Nephron (organoid): ENCODE data around the gene SMCO2.
A peak's percentile ranks its signal among the peaks of the same experiment; 100 is the strongest.

Experiments
- H3K27ac Mint-ChIP-seq, 3 experiments: 2 replicates each; pipeline ENCODE4 v1.8.0; 2020; ENCODE audit warnings: mixed read lengths in 3 of 3, mild to moderate bottlenecking in 2 of 3, moderate library complexity in 1 of 3
- H3K27me3 Mint-ChIP-seq: 2 replicates; pipeline ENCODE4 v1.8.0; 2021; ENCODE audit warnings: low read depth, mild to moderate bottlenecking, moderate library complexity, mixed read lengths
- H3K36me3 Mint-ChIP-seq: 2 replicates; pipeline ENCODE4 v1.8.0; 2020; ENCODE audit warnings: low read depth, mixed read lengths
- H3K4me1 Mint-ChIP-seq: 2 replicates; pipeline ENCODE4 v1.8.0; 2020; ENCODE audit warnings: mixed read lengths
- H3K4me3 Mint-ChIP-seq, 3 experiments: 2 replicates each; pipeline ENCODE4 v1.8.0; 2020; ENCODE audit warnings: mild to moderate bottlenecking in 3 of 3, mixed read lengths in 3 of 3, moderate library complexity in 2 of 3
- H3K9me3 Mint-ChIP-seq: 2 replicates; pipeline ENCODE4 v1.8.0; 2020; ENCODE audit warnings: mixed read lengths
- CTCF ChIP-seq, 3 experiments: fragments of 200-600 bp; sonication (generic); IDR thresholded peaks; one replicate each; pipeline ENCODE4 v1.5.0; 2021; ENCODE audit warnings: antibody characterized with exemption in 3 of 3; ENCODE audit not compliant: unreplicated experiment in 3 of 3

Gene SMCO2

GRCh38 chr12:27464220-27464554, 17.7 kb downstream of the SMCO2 start:
- Mint-ChIP-seq H3K36me3 (no peaks in the 10 kb centered on the region), H3K27me3 (peaks cover 17% of the 10 kb centered on the region), H3K4me3 (no peak overlapping the region), H3K4me1 (peaks cover 29% of the 10 kb centered on the region), H3K27ac (peak overlapping the region; percentile 19 to 69 (median 64)), H3K9me3 (peaks cover 3% of the 10 kb centered on the region)
- TF ChIP-seq CTCF (IDR thresholded peaks at IDR 0.05; ENCODE audit: unreplicated experiment in 3 of 3), result no peak

- Mint-ChIP-seq H3K27ac (no peak overlapping the region), H3K9me3 (peaks cover 3% of the 10 kb centered on the region), H3K36me3 (no peaks in the 10 kb centered on the region), H3K27me3 (peaks cover 17% of the 10 kb centered on the region), H3K4me3 (no peak overlapping the region), H3K4me1 (peaks cover 22% of the 10 kb centered on the region)
- no peak for TF ChIP-seq CTCF (IDR thresholded peaks at IDR 0.05; ENCODE audit: unreplicated experiment in 3 of 3)
Measured at GRCh38 chr12:27467641-27468040, 21.1 kb downstream of the SMCO2 start.

- Mint-ChIP-seq H3K36me3 (no peaks in the 10 kb centered on the region), H3K27ac (no peak overlapping the region), H3K4me1 (peaks cover 17% of the 10 kb centered on the region), H3K9me3 (peaks cover 3% of the 10 kb centered on the region), H3K27me3 (peaks cover 17% of the 10 kb centered on the region), H3K4me3 (no peak overlapping the region)
- no peak for TF ChIP-seq CTCF (IDR thresholded peaks at IDR 0.05; ENCODE audit: unreplicated experiment in 3 of 3)
Measured at GRCh38 chr12:27468241-27468640, 21.7 kb downstream of the SMCO2 start.

- no peak for TF ChIP-seq CTCF (IDR thresholded peaks at IDR 0.05; ENCODE audit: unreplicated experiment in 3 of 3)
- peaks cover 9% of the 10 kb centered on the region for H3K27me3 Mint-ChIP-seq
- no peaks in the 10 kb centered on the region for H3K9me3 Mint-ChIP-seq
- peaks cover 13% of the 10 kb centered on the region for H3K4me1 Mint-ChIP-seq
- H3K27ac Mint-ChIP-seq, result no peak overlapping the region
- H3K4me3 Mint-ChIP-seq, result no peak overlapping the region
- no peaks in the 10 kb centered on the region for H3K36me3 Mint-ChIP-seq
Measured at GRCh38 chr12:27469176-27469736, 22.7 kb downstream of the SMCO2 start.

- no peak for TF ChIP-seq CTCF (IDR thresholded peaks at IDR 0.05; ENCODE audit: unreplicated experiment in 3 of 3)
- Mint-ChIP-seq H3K27me3 (no peaks in the 10 kb centered on the region), H3K36me3 (peaks cover 4% of the 10 kb centered on the region), H3K4me3 (no peak overlapping the region), H3K4me1 (peaks cover 13% of the 10 kb centered on the region), H3K27ac (no peak overlapping the region), H3K9me3 (peaks cover 24% of the 10 kb centered on the region)
Measured at GRCh38 chr12:27472604-27473003, 26.1 kb downstream of the SMCO2 start.

- H3K4me1 Mint-ChIP-seq, result peaks cover 12% of the 10 kb centered on the region
- H3K9me3 Mint-ChIP-seq, result peaks cover 30% of the 10 kb centered on the region
- H3K4me3 Mint-ChIP-seq, result no peak overlapping the region
- H3K36me3 Mint-ChIP-seq, result peaks cover 9% of the 10 kb centered on the region
- no peak overlapping the region for H3K27ac Mint-ChIP-seq
- no peak for TF ChIP-seq CTCF (IDR thresholded peaks at IDR 0.05; ENCODE audit: unreplicated experiment in 3 of 3)
- H3K27me3 Mint-ChIP-seq, result no peaks in the 10 kb centered on the region
Measured at GRCh38 chr12:27474344-27474743, 27.8 kb downstream of the SMCO2 start.
